ENCODE results near the gene SCN5A.

Gene SCN5A

GRCh38 chr3:38617137-38617536 lies 32.4 kb downstream of the SCN5A start:
- DNase-seq (ENCODE audit: insufficient read length) (no peak), FAIRE-seq (no peak)
- TF ChIP-seq POLR2AphosphoS5 (IDR thresholded peaks at IDR 0.05; ENCODE audit: low read depth, low read length) = no peak
- TF ChIP-seq TAF1 (IDR thresholded peaks at IDR 0.05; ENCODE audit: borderline replicate concordance, low read depth, low read length) = no peak
- TF ChIP-seq POLR2A (IDR thresholded peaks at IDR 0.05; ENCODE audit: low read depth, low read length) = no peak

- no peak for DNase-seq (ENCODE audit: insufficient read length)
Observed at GRCh38 chr3:38616658-38617057, 32.8 kb downstream of the SCN5A start.

GRCh38 chr3:38616111-38616510 lies 33.4 kb downstream of the SCN5A start:
- no peak for TF ChIP-seq POLR2AphosphoS5 (IDR thresholded peaks at IDR 0.05; ENCODE audit: low read depth, low read length)
- TF ChIP-seq POLR2A (IDR thresholded peaks at IDR 0.05; ENCODE audit: low read depth, low read length) = no peak
- no peak for TF ChIP-seq TAF1 (IDR thresholded peaks at IDR 0.05; ENCODE audit: borderline replicate concordance, low read depth, low read length)
- FAIRE-seq (no peak), DNase-seq (ENCODE audit: insufficient read length) (no peak)

More at GRCh38 chr3:38616658-38617057, 32.8 kb downstream of the SCN5A start:
- TF ChIP-seq POLR2AphosphoS5 (IDR thresholded peaks at IDR 0.05; ENCODE audit: low read depth, low read length) (no peak), TAF1 (IDR thresholded peaks at IDR 0.05; ENCODE audit: borderline replicate concordance, low read depth, low read length) (no peak), POLR2A (IDR thresholded peaks at IDR 0.05; ENCODE audit: low read depth, low read length) (no peak)
- no peak for FAIRE-seq

GRCh38 chr3:38614651-38615352 lies 34.7 kb downstream of the SCN5A start:
- DNase-seq (ENCODE audit: insufficient read length) (no peak), FAIRE-seq (no peak)
- TF ChIP-seq POLR2AphosphoS5 (IDR thresholded peaks at IDR 0.05; ENCODE audit: low read depth, low read length) (no peak), POLR2A (IDR thresholded peaks at IDR 0.05; ENCODE audit: low read depth, low read length) (no peak), TAF1 (IDR thresholded peaks at IDR 0.05; ENCODE audit: borderline replicate concordance, low read depth, low read length) (no peak)

- DNase-seq (ENCODE audit: insufficient read length) (no peak), FAIRE-seq (no peak)
- TF ChIP-seq POLR2AphosphoS5 (IDR thresholded peaks at IDR 0.05; ENCODE audit: low read depth, low read length) = no peak
Observed at GRCh38 chr3:38614091-38614490, 35.4 kb downstream of the SCN5A start.

- FAIRE-seq (no peak), DNase-seq (ENCODE audit: insufficient read length) (no peak)
- TF ChIP-seq POLR2AphosphoS5 (IDR thresholded peaks at IDR 0.05; ENCODE audit: low read depth, low read length) = no peak
Observed at GRCh38 chr3:38613426-38613825, 36.1 kb downstream of the SCN5A start.

GRCh38 chr3:38611866-38612265 lies 37.6 kb downstream of the SCN5A start:
- TF ChIP-seq POLR2AphosphoS5 (IDR thresholded peaks at IDR 0.05; ENCODE audit: low read depth, low read length) = no peak
- no peak for TF ChIP-seq TAF1 (IDR thresholded peaks at IDR 0.05; ENCODE audit: borderline replicate concordance, low read depth, low read length)
- TF ChIP-seq POLR2A (IDR thresholded peaks at IDR 0.05; ENCODE audit: low read depth, low read length) = no peak
- DNase-seq (ENCODE audit: insufficient read length) = no peak
- no peak for FAIRE-seq

GRCh38 chr3:38610934-38611333 lies 38.6 kb downstream of the SCN5A start:
- no peak for DNase-seq (ENCODE audit: insufficient read length)
- TF ChIP-seq TAF1 (IDR thresholded peaks at IDR 0.05; ENCODE audit: borderline replicate concordance, low read depth, low read length) = no peak
- TF ChIP-seq POLR2A (IDR thresholded peaks at IDR 0.05; ENCODE audit: low read depth, low read length) = no peak
- TF ChIP-seq POLR2AphosphoS5 (IDR thresholded peaks at IDR 0.05; ENCODE audit: low read depth, low read length) = no peak
- no peak for FAIRE-seq

GRCh38 chr3:38610436-38610835 lies 39.1 kb downstream of the SCN5A start:
- no peak for DNase-seq (ENCODE audit: insufficient read length)
- TF ChIP-seq POLR2AphosphoS5 (IDR thresholded peaks at IDR 0.05; ENCODE audit: low read depth, low read length) (no peak), TAF1 (IDR thresholded peaks at IDR 0.05; ENCODE audit: borderline replicate concordance, low read depth, low read length) (no peak), POLR2A (IDR thresholded peaks at IDR 0.05; ENCODE audit: low read depth, low read length) (no peak)
- no peak for FAIRE-seq

- TF ChIP-seq POLR2AphosphoS5 (IDR thresholded peaks at IDR 0.05; ENCODE audit: low read depth, low read length) = no peak
- no peak for TF ChIP-seq TAF1 (IDR thresholded peaks at IDR 0.05; ENCODE audit: borderline replicate concordance, low read depth, low read length)
- TF ChIP-seq POLR2A (IDR thresholded peaks at IDR 0.05; ENCODE audit: low read depth, low read length) = no peak
- DNase-seq (ENCODE audit: insufficient read length) (no peak), FAIRE-seq (no peak)
Observed at GRCh38 chr3:38609386-38610111, 39.9 kb downstream of the SCN5A start.

- no peak for DNase-seq (ENCODE audit: insufficient read length)
- TF ChIP-seq TAF1 (IDR thresholded peaks at IDR 0.05; ENCODE audit: borderline replicate concordance, low read depth, low read length) (no peak), POLR2A (IDR thresholded peaks at IDR 0.05; ENCODE audit: low read depth, low read length) (no peak), POLR2AphosphoS5 (IDR thresholded peaks at IDR 0.05; ENCODE audit: low read depth, low read length) (no peak)
- no peak for FAIRE-seq
Observed at GRCh38 chr3:38608961-38609360, 40.5 kb downstream of the SCN5A start.

- TF ChIP-seq POLR2A (IDR thresholded peaks at IDR 0.05; ENCODE audit: low read depth, low read length) (no peak), TAF1 (IDR thresholded peaks at IDR 0.05; ENCODE audit: borderline replicate concordance, low read depth, low read length) (no peak), POLR2AphosphoS5 (IDR thresholded peaks at IDR 0.05; ENCODE audit: low read depth, low read length) (no peak)
- FAIRE-seq (no peak), DNase-seq (ENCODE audit: insufficient read length) (no peak)
Observed at GRCh38 chr3:38608086-38608775, 41.3 kb downstream of the SCN5A start.
